ENCODE data around the gene PSMA5. TPM values are rescaled to one million over a fixed set of nuclear protein-coding genes. Genes with fewer than 3 reads are reported as not detected.

The PSMA5 gene
- total and polyA plus RNA-seq, 2 of the 13 experiments (the other 11 are each of a cell fraction or from before 2014, with no cell fraction given), result 140 to 169 TPM

DNA sequence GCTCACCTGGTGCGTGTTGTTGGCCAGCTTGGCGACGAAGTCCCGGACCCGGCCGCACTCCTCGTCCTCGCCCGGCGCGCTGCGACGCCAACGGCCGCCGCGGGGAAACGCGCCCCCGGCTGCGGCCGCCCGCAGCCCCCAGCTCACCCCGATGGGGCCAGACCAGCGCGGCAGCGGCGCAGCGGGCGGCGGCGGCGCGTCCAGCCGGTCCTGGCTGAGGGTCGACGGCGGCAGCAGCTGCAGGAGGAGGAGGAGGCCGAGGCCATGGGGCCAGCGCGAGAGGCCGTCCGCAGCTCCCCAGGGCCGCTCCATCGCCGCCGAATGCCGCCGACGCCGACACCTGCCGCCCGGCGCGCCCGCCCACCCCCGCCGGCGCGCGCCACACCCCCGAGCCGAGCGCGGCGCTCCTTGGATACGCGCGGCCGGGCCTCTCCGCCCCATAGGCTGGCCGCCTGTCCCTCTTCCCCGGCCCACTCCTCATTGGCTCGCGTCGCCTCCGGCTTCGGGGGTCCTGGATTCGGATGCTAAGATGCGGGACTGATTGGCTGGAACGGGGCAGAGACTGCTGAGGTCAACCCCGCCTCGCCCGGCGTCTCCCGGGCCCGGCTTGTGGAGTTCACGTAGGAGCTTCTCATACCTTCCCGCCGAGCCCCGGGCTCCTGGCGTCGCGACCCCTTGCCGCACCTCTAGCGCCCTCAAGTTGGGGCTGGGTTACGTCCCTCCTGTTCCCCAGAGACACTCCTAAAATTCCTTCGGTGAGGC lies 28.5 kb downstream of the PSMA5 start, which contains the start of gene SORT1 (continued):
- TF ChIP-seq ZNF646 (CRISPR knock-in tag; IDR thresholded peaks at IDR 0.05) (no peak), MBD4 (IDR thresholded peaks at IDR 0.05; ENCODE audit: borderline replicate concordance, low read length) (no peak), CEBPZ (IDR thresholded peaks at IDR 0.05; ENCODE audit: low read length) (no peak), ZNF777 (CRISPR knock-in tag; IDR thresholded peaks at IDR 0.05) (peak; percentile 64), KDM4B (CRISPR knock-in tag; IDR thresholded peaks at IDR 0.05) (no peak), SMARCC2 (IDR thresholded peaks at IDR 0.05) (no peak), POLR2G (IDR thresholded peaks at IDR 0.05; ENCODE audit: low read depth, low read length) (peak; percentile 68), SRSF1 (optimal IDR thresholded peaks at IDR 0.05; ENCODE audit: low read depth, low read length) (no peak), GABPB1 (CRISPR knock-in tag; IDR thresholded peaks at IDR 0.05) (peak; percentile 74), MIXL1 (CRISPR knock-in tag; IDR thresholded peaks at IDR 0.05) (no peak), MTA3 (CRISPR knock-in tag; IDR thresholded peaks at IDR 0.05) (no peak), ZNF510 (CRISPR knock-in tag; IDR thresholded peaks at IDR 0.05; ENCODE audit: low read depth) (no peak), ZNF616 (CRISPR knock-in tag; IDR thresholded peaks at IDR 0.05; ENCODE audit: low read depth) (no peak), ZNF253 (CRISPR knock-in tag; IDR thresholded peaks at IDR 0.05; ENCODE audit: borderline replicate concordance) (no peak), NONO (IDR thresholded peaks at IDR 0.05) (no peak), NONO (CRISPR knock-in tag; conservative IDR thresholded peaks at IDR 0.05) (no peak), MATR3 (CRISPR knock-in tag; IDR thresholded peaks at IDR 0.05) (no peak), HNRNPL (IDR thresholded peaks at IDR 0.05; ENCODE audit: low read depth, low read length) (0 out of 2 replicates have a peak, but pooled peaks have one; percentile 48)
- TF ChIP-seq, protein P1, sequence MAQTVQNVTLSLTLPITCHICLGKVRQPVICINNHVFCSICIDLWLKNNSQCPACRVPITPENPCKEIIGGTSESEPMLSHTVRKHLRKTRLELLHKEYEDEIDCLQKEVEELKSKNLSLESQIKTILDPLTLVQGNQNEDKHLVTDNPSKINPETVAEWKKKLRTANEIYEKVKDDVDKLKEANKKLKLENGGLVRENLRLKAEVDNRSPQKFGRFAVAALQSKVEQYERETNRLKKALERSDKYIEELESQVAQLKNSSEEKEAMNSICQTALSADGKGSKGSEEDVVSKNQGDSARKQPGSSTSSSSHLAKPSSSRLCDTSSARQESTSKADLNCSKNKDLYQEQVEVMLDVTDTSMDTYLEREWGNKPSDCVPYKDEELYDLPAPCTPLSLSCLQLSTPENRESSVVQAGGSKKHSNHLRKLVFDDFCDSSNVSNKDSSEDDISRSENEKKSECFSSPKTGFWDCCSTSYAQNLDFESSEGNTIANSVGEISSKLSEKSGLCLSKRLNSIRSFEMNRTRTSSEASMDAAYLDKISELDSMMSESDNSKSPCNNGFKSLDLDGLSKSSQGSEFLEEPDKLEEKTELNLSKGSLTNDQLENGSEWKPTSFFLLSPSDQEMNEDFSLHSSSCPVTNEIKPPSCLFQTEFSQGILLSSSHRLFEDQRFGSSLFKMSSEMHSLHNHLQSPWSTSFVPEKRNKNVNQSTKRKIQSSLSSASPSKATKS (CRISPR knock-in tag; IDR thresholded peaks at IDR 0.05), result no peak
